HG03571 (cell line): ENCODE data around the gene STPG4.

Source experiments
- ATAC-seq: cut with Tn5 transposase; IDR thresholded peaks from one replicate; pipeline ENCODE4 v1.9.1; 2021; ENCODE audit not compliant: unreplicated experiment

Gene STPG4

DNA sequence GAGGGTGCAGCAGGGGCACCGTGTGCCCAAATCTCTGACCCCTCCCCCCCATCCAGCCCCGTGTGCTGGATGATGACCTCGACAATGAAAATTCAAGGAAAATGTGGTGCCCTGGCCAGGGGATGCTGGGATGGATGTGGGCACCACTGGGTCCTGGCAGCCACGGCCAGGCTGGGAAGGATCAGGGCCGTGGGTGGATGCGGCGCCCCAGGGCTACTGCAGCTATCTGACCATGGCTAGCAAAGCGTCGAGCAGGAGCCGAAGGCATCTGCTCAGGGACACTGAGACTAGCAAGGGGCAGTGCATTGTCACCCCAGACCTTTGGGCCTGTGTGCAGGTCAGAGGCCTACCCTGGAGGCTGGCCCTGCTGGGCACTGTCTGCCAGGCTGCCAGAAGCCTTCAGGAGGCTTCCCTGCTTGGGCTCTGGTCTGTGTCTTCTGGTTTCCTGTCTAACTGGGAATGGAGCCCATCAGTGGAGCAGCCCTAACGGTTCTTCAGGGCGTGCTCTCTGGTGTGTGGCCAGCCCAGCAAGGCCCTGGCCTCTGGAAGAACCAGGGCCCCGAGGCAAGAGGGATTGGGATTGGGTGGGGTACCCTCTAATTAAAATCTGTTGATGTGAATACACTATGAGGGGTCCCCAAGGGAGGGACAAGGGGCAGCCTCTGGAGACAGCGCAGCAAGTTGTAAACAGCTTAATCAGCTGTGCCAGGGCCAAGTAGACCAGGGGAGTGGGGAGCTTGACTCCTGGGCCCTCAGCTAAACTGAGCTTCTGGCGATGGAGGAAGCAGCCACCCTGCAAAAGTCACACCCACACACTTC lies 98.0 kb downstream of the STPG4 start:
- ATAC-seq = no peak

GRCh38 chr2:47056374-47056773 lies 98.7 kb downstream of the STPG4 start:
- no peak for ATAC-seq

DNA sequence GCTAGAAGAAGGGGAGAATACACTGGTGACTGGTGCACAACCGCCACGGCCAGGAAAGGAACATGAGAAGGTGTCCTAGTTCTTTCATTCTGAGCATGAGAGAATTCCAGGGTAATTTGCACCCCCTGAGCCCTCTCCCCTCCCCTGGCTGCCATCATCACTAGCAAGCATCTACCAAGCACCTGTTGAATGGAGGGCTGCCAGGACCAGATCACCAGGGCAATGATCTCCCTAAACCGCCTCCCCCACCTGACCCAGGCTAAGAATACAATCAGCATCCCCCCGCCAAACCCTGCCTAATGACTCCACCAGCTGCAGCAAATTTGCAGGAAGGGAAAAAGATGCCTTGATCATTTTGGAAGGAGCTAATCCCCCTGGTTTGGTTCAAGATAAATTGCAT lies 100.2 kb downstream of the STPG4 start:
- no peak for ATAC-seq

DNA sequence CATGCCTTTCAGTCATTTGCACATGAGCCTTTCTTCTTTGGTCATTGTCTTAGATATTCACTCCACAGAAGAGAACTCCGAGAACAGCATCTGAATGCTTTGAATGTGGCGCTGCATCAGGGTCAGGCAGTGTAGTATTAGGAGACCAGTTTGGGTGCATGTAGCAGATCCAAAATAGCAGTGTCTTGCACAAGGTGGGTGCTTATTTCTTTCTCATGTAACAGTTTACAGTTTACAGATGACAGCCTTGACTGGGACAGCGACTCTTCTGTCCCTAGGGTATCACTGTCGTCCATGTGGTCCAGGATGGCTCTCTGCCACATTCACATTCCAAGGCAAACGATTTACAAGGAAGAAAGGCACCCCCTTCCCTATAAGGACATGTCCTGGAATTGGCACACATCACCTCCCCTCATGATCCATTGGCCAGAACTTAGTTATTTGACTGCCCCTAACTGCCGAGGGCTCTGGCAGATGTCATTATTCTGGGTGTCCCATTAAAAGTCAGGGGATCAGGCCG lies 101.0 kb downstream of the STPG4 start:
- ATAC-seq = no peak

- no peak for ATAC-seq
Measured at GRCh38 chr2:47052847-47053246, 102.3 kb downstream of the STPG4 start.

- ATAC-seq = no peak
Measured at GRCh38 chr2:47051562-47051961, 103.5 kb downstream of the STPG4 start.

- ATAC-seq = no peak
Measured at GRCh38 chr2:47050762-47051161, 104.3 kb downstream of the STPG4 start.

GRCh38 chr2:47050021-47050760 lies 104.9 kb downstream of the STPG4 start:
- no peak for ATAC-seq

DNA sequence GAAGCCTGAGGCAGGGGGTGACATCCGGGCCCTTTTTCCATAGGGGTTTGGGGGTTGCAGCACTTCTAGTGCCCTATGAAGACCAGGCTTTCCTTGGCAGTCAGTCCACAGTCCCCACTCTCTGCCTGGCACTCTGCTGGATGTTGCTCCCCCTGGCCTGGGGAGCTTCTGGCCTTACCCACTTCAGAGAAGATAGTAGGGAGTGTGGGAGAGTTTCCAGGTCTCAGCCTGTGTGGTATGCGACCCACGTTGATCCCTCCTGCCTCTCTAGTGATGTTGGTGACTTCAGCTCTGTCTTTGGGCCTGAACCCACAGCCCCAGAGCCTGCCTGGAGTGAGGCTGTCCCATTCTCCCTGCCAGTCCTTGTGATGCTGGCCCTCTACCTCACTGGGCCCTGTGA lies 105.6 kb downstream of the STPG4 start:
- no peak for ATAC-seq

GRCh38 chr2:47048801-47049480 lies 106.2 kb downstream of the STPG4 start:
- ATAC-seq = no peak

DNA sequence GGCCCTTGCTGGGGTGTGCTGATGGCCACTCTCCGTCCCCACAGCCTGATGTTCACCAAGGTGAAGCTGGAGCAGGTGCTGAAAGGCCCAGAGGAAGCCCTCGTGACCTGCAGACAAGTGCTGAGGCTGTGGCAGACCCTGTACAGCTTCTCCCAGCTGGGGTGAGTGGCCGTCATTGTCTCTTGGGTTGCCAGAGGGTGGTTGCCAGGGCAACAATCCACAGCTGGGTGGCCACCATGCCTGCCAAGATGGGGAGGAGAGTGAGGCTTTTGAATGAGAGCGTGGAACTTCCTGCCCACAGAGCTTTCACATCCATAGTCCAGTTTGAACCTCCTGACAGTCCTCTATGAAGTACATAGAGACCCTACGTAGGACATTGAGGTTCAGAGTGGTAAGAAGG lies 108.8 kb downstream of the STPG4 start:
- no peak for ATAC-seq

GRCh38 chr2:47043891-47044239 lies 111.2 kb downstream of the STPG4 start:
- no peak for ATAC-seq

DNA sequence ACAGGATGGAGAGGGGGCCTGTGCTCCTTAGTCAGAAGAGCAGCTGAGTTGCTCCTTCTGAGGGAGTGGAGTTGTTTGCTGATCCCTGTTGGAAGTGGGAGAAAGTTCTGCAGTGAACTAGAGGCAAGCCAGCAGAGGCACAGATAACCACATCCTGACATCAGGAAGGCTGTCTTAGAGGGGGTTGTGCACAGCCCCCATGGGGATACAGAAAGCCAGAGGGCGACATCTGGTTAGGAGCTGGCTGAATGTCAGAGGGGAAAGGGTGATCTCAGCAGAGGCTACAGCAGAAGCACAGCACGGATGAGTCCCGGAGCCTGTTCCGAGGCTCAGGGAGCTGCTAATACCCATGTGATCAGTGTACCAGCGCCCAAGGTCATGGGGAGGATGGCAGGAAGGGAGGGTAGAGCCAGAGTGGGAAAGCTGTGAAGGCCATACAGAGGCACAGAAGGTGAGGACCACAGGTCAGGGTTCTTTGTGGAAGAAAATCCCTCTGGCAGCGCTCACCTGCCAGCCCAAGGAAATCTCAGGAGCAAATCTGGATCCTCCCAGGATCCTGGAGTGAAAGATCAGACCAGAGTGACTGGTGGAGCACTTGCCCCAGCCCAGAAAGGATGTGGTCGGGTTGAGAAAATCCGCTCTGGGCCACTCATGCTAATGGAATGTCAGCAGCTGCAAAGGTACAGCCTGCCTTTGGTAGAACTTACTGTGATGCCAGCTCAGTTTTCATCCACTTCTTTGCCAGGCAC lies 111.8 kb downstream of the STPG4 start:
- ATAC-seq = no peak

DNA sequence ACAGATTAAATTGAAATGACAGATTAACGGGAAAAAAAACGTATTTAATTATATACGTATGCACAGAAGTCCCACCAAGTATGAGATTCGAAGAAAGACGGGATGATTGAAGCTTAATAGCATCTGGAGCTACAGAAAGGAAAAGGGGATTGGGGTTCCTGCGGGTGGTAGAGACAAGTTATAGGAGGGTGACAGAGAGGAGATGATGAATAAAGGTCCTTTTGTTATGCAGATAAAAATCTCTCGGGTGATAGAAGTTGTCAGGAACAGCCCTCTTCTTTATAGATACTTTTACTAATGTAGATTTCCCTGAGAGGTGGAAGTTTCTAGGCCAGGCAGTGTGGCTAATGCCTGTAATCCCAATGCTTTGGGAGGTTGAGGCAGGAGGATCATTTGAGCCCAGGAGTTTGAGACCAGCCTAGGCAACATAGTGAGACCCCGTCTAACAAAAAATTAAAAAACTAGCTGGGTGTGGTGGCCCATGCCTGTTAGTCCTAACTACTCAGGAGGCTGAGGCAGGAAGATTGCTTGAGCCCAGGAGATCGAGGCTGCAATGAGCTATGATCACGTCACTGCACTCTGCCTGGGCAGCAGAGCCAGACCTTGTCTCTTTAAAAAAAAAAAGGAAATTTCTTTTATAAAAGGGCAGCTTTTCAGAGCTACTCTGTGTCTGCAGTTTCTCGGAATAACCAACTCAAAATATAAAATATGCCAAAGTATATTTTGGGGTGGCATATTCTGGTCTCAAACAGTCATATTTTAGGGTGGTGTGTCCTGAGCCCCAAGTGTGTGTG lies 113.0 kb downstream of the STPG4 start:
- ATAC-seq = no peak

- ATAC-seq = no peak
Measured at GRCh38 chr2:47041063-47041462, 114.0 kb downstream of the STPG4 start.

DNA sequence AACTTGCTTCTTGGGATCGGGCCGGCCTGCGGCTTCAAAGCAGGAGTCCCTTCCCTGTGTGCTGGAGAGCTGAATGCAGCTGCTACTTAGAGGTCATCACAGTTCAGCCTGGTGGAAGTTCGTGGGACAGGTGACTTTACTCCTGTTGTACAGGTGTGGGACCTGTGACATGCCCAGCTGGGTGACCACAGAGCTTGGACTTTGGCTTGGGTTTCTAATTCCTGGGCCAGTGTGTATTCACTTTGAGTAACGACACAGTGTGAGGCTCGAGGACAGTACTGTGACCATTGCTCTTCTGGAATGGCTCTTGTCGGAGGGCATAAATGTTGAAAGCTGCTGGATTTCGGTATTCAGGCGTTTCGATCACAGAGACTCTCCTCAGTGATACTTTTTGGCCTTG lies 114.5 kb downstream of the STPG4 start:
- no peak for ATAC-seq

DNA sequence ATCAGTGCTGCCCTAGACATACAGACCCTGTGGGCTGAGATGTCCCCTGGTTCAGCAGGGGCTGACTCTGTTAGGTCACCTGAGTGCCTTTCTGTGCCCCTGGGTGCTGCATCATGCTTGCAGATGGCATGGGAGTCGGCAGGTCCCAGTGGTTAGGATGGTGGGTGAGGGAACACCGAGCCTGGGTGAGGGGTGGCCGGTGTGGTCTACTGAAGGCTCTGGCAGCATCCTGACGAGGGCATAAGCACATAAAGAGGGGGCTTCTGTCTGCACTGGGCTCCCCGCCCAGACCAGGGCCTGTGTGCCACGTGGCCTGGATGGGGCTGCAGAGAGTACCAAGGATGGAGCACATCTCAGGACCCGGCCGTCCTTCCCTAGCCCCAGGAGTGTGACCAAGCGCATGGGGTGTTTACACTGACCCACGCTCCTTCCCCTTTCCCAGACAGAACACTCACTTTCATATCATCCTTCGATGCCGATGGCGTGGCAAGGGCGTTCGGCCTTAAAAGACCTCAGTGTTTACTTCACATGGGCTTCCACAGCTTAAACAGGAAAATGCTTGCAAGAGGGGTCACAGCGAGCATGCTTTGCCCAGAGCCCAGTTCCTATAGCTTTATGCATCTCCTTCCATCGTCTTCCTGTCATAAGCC lies 115.1 kb downstream of the STPG4 start:
- ATAC-seq = no peak

- no peak for ATAC-seq
Measured at GRCh38 chr2:47039489-47039870, 115.6 kb downstream of the STPG4 start.

DNA sequence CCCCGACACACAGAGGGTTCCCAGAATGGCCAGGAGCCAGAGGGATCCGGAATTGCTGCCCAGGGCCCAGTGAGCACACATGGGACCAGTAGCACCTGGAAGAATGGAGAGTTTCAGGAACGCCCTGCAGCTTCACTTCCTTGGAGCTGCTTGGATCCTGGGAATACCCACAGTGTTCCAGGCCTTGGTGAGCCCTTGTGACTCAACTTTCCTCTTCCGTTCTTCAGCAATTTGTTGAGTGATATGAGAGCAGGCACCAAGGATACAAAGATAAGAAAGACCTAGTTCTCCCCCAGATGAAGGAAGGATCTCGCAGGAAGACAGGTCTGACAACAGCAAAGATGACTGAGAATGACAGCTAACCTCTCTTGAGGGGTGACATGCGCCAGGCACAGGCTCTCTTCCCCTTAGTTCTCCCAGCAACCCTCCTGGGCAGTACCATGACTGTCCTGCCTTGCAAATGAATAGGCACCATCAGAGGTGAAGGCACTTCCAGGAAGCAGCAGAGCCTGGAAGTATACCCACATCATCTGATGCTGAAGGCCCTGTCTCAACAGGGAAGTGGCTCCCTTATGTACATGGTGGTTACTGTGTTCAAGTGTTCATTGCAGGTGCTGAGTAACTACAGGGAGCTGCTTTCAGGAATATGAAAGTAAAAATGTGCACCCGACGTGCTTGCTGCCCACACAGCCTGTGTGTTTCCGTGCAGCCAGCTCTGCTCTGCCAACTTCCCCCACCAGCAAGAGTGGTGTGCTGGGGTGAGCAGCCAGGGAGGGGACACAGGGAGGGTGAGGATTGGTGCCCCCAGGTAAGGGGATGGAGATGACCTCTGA lies 116.2 kb downstream of the STPG4 start:
- ATAC-seq = no peak
